Epithelial cell of prostate (primary cell): ENCODE data around the gene AATF.

ENCODE experiments used
- DNase-seq: peaks from one replicate; pipeline ENCODE4 v3.0.0-alpha.2; 2011; ENCODE audit warnings: low read depth, low spot score
- H3K27ac ChIP-seq: fragments of 450-650 bp; 2 replicates; pipeline ENCODE4 v1.5.1; 2017; ENCODE audit warnings: mild to moderate bottlenecking

Gene AATF

DNA sequence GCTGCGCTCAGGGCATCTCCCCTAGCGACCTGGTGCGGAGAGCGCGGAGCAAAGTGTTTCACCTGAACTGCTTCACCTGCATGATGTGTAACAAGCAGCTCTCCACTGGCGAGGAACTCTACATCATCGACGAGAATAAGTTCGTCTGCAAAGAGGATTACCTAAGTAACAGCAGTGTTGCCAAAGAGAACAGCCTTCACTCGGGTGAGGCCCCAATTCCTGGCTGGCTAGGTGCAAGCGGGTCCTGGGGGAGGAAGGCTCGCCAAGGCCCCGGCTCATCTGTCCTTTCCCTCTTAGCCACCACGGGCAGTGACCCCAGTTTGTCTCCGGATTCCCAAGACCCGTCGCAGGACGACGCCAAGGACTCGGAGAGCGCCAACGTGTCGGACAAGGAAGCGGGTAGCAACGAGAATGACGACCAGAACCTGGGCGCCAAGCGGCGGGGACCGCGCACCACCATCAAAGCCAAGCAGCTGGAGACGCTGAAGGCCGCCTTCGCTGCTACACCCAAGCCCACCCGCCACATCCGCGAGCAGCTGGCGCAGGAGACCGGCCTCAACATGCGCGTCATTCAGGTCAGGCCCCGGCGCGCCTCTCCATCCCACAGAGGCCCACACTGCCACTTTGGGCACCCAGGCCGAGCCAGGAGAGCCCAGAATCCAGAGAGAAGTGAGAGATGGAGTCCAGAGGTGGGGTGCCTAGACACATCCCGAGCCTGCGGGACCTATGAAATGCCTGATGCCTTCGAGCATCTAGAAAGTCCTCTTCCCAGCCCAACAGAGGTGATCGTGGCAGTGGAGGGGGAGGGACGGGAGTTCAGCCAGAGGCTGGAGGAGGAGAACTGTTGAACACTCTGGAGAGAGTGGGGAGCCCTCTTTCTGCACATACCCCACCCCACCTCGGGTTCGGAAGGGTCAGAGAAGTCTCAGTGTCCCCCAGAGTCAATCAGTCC is 8.2 kb upstream of the AATF start:
- DNase-seq = no peak
- H3K27ac ChIP-seq = no peak overlapping the region

DNA sequence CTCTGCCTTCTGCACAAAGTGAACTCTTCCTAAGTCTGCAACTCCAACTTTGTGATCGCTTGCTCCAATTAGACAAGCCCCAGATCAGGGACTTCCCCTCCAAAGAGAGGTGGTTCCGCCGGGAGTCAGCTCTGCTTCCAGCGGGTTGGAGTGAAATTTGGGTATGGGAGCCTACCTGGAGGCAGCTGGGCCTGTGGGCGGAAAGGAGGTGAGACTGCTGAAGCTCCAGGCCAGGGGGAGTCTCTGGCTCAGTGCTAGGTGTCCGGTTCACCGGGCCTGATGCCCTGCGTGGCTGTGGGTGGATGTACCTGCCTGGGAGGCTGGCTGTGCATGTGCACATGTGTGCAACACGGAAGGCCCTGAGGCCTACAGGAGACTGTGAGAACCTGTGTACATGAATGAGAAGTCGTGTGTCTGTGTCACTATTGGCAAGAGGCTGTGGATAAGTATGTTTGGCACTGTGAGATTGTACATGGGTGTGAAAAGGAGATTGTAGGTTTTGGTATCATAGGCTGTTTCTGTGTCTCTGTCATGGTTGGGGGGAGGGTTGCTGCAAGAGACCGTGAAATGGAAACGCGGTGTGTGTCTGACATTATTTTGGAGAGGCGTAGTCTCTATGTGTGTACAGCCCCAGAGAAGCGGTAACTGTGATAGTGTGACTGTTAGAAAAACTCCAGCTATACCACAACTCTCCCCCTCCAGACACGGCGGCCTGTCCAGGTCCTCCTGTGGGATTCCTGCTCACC is 7.3 kb upstream of the AATF start:
- DNase-seq = no peak
- H3K27ac ChIP-seq = no peak overlapping the region

DNA sequence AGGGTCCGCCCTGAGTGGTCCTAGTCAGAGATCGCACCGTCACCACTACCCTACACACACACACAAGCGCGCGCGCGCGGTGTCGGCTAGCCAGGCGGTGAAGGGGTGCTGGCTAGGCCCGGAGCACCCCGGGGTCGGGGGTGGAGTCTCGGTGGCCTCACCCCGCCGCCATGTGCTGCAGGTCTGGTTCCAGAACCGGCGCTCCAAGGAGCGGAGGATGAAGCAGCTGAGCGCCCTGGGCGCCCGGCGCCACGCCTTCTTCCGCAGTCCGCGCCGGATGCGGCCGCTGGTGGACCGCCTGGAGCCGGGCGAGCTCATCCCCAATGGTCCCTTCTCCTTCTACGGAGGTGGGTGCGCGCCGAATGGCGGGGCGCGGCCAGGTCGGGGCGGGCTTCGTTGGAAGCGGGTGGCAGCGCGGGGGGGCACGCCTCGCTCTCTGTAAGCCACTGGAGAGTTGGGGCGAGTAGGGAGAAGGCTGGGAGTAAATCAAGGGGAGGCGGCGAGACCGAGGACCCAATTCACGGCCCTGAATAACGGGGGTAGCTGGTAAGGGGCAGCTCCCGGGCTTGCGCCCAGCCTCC is 6.6 kb upstream of the AATF start:
- H3K27ac ChIP-seq = no peak overlapping the region
- no peak for DNase-seq

DNA sequence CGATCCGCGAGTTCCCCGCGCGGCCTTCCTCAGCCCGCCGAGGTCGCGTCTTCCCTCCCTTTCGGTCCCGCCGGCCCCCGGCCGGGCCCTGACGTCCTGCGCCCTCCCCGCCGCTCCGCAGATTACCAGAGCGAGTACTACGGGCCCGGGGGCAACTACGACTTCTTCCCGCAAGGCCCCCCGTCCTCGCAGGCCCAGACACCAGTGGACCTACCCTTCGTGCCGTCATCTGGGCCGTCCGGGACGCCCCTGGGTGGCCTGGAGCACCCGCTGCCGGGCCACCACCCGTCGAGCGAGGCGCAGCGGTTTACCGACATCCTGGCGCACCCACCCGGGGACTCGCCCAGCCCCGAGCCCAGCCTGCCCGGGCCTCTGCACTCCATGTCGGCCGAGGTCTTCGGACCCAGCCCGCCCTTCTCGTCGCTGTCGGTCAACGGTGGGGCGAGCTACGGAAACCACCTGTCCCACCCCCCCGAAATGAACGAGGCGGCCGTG is 6.1 kb upstream of the AATF start:
- no peak overlapping the region for H3K27ac ChIP-seq

DNA sequence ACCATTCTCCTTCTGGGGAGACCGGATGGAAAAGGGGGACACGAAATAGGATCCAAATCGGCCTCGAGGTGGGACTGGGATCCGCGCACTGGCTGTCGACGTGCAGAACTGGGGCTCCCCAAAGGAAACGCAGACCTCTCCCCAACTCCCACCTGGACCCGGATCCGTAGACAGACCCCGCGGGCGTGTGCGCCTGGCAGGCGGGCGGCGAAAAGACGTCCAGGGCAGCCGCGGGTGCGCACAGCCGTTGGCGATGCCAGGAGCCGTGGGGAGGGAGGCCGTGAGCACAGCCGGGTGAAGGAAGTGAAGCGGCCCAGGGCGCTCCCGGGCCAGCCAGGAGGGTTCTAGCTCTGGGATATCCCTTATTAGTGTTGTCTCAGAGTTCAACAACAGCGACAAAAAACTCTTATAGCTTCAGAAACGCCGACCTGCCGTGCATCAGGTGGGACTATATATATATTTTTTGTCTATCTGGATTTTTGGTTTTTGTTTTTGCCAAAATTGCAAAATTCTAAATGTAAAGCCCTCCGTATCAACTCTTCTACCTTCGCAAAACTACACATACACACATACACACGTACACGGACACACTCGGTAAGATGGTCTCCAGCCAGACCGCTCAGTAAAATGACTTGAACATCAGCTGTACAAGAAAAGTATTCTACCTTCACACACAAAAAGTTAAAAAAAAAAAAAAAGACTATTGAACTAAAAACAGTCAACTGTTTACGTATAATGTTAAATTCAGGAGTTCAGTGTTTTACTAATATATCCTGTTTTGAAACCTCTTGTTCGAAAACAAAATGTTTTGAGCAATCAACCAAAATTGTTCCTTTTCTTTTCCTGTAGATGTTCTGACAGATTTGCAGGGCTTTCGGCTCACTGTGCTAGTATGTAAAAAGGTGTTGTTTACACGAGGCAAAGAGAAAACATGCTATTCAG is 5.2 kb upstream of the AATF start:
- no peak for DNase-seq
- H3K27ac ChIP-seq = no peak overlapping the region

More for the DNA sequence above, 6.1 kb upstream of the AATF start:
- DNase-seq = no peak

DNA sequence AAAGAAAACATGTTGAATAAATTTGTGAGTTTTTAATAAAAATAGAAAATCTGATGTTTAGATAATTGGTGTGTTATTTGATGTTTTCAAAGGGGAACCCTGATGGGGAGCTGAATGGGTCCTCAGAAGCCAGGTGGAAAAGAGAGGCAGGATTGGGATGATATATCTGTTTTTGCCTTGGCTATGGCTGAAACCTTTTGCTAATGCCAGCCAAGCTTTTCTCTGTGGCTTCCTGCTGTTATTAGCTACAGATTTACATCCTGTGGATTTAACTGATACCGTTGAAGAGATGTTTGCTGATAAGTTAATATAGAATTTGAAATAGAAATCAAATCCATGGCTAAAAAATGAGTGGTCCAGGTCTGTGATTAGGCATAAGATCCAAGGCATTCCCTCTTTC is 4.2 kb upstream of the AATF start:
- DNase-seq = no peak
- no peak overlapping the region for H3K27ac ChIP-seq

DNA sequence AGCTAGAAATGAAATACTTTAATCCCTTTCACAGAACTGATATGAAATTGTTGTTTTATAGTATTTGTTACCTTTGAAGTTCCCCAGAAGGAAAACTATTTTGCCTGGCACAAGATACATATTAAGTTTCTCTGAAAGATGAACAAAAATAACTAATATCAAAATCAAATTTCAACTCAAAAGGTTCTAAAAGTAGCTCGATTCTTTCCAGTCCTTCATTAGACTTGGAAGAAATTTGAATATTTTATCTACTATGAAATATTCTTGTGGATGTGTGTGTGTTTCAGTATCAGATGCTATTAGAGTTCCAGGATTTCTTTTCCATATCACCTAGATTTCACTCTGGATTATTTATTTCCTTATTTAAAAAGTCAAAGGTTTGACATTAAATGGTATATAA is 3.6 kb upstream of the AATF start:
- no peak overlapping the region for H3K27ac ChIP-seq
- DNase-seq = no peak

DNA sequence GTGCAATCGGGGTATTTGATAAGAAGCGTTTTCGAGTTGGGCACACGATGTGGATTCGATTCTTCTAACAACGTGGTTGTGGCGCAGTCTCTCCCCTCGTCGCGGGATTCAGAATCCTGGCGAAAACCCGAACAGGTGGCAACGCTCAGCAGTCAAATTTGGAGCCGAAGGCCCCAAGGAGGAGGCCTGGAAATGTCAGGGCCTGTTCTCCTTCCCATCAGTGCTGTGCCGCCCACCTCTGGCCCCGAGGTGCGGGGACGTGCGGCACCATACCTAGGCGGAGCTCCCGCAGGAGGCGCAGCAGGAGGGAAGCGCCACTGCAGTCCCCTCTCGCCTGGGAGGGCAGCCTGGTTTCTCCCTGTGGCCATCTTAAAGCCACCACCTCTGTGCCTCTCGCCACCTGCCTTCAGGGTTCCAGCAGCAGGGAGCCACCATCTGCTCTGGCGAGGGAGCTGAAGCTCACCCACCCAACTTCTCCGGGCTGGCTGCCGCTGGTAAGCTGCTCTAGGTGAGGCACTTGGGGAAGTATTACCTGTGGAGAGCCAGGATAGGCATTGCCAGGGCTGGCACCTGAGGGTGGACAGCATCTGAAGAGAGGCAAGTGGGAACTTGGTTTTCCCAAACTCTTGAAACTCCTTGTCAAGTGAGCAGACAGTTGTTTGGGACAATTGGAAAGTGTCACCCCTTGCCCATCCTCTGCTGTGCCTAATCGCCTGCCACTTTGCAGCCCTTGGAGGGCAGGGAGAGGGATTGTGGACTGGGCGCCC is 2.6 kb upstream of the AATF start:
- DNase-seq = no peak
- no peak overlapping the region for H3K27ac ChIP-seq

DNA sequence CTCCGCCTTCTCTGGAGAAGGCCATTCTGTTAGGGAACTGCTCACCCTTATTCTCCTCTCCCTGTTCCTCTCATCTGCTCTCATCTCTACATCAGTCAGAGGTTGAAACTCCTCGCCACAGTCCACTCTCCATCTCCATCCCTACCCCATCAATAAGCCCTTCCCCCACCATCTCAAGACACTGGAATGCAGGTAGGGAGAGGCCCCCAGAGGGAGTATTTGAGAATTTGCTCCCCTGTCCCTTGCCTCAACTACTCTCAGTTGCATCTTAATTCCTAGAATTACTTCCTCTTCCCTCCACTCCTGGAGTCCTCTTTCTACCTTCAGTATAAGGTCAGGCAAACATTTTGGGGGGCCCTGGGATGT is 2.0 kb upstream of the AATF start:
- DNase-seq = no peak
- no peak overlapping the region for H3K27ac ChIP-seq

DNA sequence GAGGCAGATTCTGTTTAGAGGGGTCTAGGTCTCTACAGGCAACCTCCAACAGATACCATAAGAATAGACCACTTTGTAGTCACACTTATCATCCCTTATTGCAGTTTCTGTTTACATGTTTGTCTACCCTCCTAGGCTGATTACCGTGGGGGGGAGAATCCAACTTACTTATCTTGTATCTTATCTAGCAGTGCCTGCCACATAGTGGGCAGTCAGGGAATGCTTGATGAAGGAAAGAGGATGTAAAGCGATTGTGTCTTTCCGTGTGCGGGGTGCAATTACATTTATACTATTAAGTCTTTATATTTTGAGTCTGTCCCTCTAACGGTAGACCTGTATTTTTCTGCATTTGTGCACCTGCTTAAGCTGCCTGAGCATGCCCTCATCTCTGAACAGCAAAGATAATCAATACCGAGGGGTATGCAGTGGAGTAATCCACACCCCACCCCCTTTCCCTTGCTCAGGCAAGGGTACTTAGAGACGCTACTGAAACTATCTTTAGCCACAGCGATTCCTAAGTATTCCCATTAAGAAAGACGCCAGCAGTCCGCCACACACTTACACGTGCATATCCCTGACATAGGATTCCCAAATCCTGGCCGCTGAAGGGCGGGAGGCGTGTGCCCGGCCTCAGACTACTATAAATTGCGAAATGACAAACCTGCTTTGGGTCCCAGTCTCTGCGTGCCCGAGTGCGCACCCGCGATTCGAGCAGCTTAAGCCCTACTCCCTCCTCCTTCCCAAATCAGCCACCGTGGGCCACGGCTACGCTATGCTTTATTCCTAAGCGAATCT is 635 bp upstream of the AATF start:
- no peak for DNase-seq
- no peak overlapping the region for H3K27ac ChIP-seq

DNA sequence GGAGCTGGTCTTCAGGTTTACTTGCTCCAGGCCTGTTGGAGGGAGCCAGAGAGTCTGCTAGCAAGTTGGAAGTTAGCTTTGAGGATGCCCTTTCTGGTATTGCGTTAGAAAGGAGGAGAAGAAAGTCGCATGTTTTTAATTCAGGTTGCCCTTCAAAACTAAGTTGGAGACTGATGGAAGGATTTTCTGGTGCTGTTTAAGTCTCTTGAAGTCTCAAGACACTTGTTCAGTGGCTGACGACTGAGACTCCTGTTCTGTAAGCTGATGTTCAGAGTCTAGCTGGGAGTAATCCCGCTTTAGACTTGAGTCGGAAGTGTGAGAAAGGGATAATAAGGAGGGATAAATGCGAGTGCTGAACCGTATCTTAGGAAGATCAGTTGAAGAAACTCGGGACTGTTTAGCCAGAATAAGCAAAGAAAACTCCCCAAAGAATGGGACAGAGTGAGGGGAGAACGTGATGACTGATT is 740 bp downstream of the AATF start:
- DNase-seq = no peak
- peak overlapping the region; percentile 65 for H3K27ac ChIP-seq

DNA sequence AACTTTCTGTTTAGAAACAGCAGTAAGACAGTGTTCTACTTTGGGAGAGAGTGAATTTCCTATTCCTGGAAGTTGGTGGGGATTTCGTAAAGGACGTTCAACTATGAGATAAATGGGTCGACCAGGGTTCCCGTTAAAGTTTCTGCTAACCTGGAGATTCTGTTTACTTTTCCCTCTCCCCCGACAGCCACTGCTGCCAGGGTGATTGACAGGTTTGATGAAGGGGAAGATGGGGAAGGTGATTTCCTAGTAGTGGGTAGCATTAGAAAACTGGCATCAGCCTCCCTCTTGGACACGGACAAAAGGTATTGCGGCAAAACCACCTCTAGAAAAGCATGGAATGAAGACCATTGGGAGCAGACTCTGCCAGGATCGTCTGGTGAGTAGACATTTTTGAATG is 1.3 kb downstream of the AATF start:
- DNase-seq = no peak
- H3K27ac ChIP-seq = no peak overlapping the region

DNA sequence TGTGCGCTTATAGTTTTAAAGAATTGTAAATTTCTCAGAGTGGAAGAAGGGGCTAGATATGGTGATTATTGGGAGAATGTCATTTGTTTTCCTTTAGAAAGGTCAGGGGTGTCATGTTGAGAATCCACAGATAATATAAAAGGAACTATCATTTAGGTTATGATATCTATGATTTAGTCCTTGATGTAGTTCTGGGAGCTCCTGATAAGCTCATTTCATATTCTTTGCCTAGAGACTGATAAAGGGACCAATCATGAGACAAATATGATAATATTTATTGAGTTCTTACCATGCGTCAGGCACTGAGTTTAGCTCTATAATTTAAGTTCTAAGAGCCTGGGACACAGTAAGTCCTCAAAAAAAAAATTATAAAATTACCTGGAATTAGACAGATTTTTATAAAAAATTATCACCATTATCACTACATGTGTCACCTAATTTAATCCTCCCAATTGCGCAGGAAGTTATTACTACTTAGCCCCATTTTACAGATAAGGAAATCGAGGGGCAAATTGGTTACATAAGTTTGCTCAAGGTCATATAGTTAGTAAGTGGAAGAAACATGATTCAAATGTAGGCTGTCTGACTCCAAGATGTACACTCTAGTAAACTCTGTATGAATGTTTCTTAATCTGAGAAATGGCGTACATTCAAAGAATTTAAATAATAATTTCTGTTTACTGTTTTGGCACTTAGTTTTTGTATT is 2.5 kb downstream of the AATF start:
- no peak overlapping the region for H3K27ac ChIP-seq
- DNase-seq = no peak

DNA sequence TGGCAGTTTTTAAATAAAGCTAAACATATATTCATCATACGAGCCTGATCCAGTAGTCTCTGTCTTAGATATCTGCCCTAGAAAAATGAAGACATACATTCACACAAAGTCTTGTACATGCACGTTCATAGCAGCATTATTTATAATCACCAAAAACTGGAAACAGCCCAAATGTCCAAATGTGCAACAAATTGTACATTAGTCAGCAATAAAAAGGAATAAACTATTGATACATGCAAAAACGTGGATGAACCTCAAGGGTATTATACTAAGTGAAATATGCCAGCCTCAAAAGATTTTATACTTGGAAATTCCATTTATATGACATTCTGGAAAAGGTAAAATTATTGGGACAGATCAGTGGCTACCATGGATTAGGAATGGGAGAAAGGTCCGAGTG is 22.8 kb downstream of the AATF start:
- no peak overlapping the region for H3K27ac ChIP-seq
- no peak for DNase-seq

DNA sequence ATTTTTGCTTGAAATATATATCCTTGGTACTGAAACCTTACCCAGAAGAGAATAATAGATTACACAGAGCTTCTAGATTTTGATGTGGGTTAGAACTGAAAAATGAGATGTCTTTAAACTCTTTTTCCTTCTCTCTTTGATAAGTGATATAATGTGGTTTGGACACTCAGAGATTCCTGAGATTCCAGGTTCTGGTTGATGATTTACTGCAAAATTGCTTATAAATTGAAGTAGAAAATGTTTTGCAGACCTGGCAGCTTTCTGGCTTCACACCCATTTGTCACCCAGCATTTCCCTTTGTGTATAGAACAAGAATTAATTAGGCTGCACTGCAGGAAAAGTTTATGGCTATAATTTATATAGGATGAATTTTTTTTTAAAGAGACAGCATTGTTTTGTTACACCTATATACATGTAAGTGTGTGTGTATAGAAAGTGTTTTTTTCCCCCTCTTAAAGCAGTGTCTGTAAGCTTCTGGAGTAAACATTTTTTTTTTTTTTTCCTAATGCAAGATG is 23.5 kb downstream of the AATF start:
- DNase-seq = no peak
- no peak overlapping the region for H3K27ac ChIP-seq

DNA sequence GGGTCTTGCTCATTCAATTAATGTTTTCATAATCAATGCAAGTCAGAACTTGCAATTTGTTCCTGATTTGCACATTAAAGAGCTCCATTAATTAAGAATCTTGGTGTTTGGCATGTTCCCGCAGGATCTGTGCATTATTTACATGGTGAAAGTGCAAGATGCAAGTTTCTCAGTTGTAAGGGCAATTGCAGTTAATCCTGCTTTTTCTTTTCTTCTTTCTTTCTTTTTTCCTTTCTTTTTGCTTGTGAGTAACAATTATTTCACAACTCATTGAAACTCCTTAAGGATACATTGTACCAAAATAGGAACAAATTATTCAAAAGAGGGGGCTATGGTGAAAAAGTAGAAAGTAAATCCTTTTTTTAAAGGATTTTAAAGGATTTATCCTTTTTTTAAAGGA is 24.2 kb downstream of the AATF start:
- DNase-seq = no peak
- no peak overlapping the region for H3K27ac ChIP-seq

DNA sequence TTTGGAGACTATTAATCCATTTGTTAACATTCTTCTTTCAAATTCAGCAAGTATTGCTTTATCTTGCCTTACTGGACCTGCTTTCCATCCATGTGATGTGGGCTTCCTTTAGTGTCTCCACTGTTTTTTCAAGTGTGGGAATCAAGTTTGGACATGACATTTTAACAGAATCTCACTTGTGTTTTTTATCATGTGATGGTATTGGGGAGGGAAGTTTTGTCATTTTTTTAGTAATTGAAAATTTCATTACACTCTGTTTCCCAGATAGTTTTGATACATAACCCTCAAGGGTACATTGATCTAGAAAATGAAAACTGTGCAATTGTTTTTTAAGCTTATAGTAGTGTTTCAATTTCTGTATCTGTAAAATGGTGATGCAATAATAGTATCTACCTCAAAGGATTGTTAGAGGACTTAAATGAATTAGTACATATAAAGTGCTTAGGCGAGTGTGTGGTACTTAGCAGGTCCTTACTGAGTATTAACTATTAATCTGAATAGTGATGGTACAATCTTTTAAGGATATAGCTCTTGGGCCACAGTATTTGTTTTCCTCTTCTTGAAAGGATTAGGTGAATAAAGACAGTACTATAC is 27.3 kb downstream of the AATF start:
- H3K27ac ChIP-seq = no peak overlapping the region
- no peak for DNase-seq
